Upper lobe of left lung (tissue), 6 donors: ENCODE data around the gene CELSR1. TPM values are rescaled to one million over a fixed set of nuclear protein-coding genes. Genes with fewer than 3 reads are reported as not detected.

Source experiments
- ATAC-seq, 2 donors: fragments of 200-7000 bp; cut with Tn5 transposase; one replicate each; pipeline ENCODE4 v1.9.1; 2022; ENCODE audit warnings: mild to moderate bottlenecking in 2 of 2, moderate library complexity in 2 of 2; ENCODE audit not compliant: low FRiP score in 2 of 2
- DNase-seq, 2 donors: peaks; one replicate each; pipeline ENCODE4 v3.0.0-alpha.2; 2019 to 2020
- H3K27ac ChIP-seq, 4 donors: fragments of 200-600 bp; sonication (generic); one replicate each; pipeline ENCODE4 v1.5.1; 2016 to 2019
- H3K27me3 ChIP-seq, 4 donors: fragments of 200-600 bp; sonication (generic); one replicate each; pipeline ENCODE4 v1.5.1; 2017 to 2019
- H3K36me3 ChIP-seq, 4 donors: fragments of 200-600 bp; sonication (generic); one replicate each; pipeline ENCODE4 v1.5.1; 2016 to 2019
- H3K4me1 ChIP-seq, 4 donors: fragments of 200-600 bp; sonication (generic); one replicate each; pipeline ENCODE4 v1.5.1; 2018 to 2019
- H3K4me3 ChIP-seq, 4 donors: fragments of 200-600 bp; sonication (generic); one replicate each; pipeline ENCODE4 v1.5.1; 2017 to 2019; ENCODE audit warnings: mild to moderate bottlenecking in 2 of 4, moderate library complexity in 1 of 4
- H3K9me3 ChIP-seq, 4 donors: fragments of 200-600 bp; sonication (generic); one replicate each; pipeline ENCODE4 v1.5.1; 2018 to 2019
- EP300 ChIP-seq, 4 donors: sonication (generic); formaldehyde crosslinking; IDR thresholded peaks; one replicate each; pipeline ENCODE4 v1.5.1; 2017; ENCODE audit warnings: antibody characterized with exemption in 4 of 4, control low read depth in 2 of 4
- POLR2A ChIP-seq, 4 donors: fragments of 450-650 bp; IDR thresholded peaks; one replicate each; pipeline ENCODE4 v1.5.1; 2016 to 2017; ENCODE audit warnings: antibody characterized with exemption in 4 of 4, mild to moderate bottlenecking in 2 of 4
- POLR2AphosphoS5 ChIP-seq, 2 donors: sonication (generic); formaldehyde crosslinking; IDR thresholded peaks; one replicate each; pipeline ENCODE4 v1.5.1; 2017; ENCODE audit warnings: antibody characterized with exemption in 2 of 2
- WGBS, 2 donors: methylation state at CpG; one replicate each; pipeline ENCODE4 v1.1.5; 2017 to 2018; 5-methylcytosine and 5-hydroxymethylcytosine counted together
- total RNA-seq, 6 donors: library from RNA; depleted of rRNA in 4 of 6; stranded (reverse); fragments of >200 nt in 4 of 6; gene quantifications; one replicate each; pipeline versions ENCODE4 v1.1.0 to v1.2.1, GENCODE V29; 2016 to 2021
- TF ChIP-seq, protein P1 (sequence below), 6 experiments: fragments of 450-650 bp in 4 of 6; fragments of 200-600 bp in 2 of 6; sonication (generic) in 2 of 6; IDR thresholded peaks; one replicate each; pipeline ENCODE4 v1.5.1; 2016 to 2019; ENCODE audit warnings: antibody characterized with exemption in 6 of 6
- donor health status: DM: no; HTN: no; CAD: no; lungs with moderate emphysema.
- donor health status: DM: no; HTN: yes; CAD: no; lungs with severe emphysema.

The CELSR1 gene, protein sequence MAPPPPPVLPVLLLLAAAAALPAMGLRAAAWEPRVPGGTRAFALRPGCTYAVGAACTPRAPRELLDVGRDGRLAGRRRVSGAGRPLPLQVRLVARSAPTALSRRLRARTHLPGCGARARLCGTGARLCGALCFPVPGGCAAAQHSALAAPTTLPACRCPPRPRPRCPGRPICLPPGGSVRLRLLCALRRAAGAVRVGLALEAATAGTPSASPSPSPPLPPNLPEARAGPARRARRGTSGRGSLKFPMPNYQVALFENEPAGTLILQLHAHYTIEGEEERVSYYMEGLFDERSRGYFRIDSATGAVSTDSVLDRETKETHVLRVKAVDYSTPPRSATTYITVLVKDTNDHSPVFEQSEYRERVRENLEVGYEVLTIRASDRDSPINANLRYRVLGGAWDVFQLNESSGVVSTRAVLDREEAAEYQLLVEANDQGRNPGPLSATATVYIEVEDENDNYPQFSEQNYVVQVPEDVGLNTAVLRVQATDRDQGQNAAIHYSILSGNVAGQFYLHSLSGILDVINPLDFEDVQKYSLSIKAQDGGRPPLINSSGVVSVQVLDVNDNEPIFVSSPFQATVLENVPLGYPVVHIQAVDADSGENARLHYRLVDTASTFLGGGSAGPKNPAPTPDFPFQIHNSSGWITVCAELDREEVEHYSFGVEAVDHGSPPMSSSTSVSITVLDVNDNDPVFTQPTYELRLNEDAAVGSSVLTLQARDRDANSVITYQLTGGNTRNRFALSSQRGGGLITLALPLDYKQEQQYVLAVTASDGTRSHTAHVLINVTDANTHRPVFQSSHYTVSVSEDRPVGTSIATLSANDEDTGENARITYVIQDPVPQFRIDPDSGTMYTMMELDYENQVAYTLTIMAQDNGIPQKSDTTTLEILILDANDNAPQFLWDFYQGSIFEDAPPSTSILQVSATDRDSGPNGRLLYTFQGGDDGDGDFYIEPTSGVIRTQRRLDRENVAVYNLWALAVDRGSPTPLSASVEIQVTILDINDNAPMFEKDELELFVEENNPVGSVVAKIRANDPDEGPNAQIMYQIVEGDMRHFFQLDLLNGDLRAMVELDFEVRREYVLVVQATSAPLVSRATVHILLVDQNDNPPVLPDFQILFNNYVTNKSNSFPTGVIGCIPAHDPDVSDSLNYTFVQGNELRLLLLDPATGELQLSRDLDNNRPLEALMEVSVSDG (N-terminal part only)
- 100 to 1,000 TPM in 2 of 6 donors, 10 to 100 TPM in 4; 45.1 to 145 (median 80.1) TPM for total RNA-seq

DNA sequence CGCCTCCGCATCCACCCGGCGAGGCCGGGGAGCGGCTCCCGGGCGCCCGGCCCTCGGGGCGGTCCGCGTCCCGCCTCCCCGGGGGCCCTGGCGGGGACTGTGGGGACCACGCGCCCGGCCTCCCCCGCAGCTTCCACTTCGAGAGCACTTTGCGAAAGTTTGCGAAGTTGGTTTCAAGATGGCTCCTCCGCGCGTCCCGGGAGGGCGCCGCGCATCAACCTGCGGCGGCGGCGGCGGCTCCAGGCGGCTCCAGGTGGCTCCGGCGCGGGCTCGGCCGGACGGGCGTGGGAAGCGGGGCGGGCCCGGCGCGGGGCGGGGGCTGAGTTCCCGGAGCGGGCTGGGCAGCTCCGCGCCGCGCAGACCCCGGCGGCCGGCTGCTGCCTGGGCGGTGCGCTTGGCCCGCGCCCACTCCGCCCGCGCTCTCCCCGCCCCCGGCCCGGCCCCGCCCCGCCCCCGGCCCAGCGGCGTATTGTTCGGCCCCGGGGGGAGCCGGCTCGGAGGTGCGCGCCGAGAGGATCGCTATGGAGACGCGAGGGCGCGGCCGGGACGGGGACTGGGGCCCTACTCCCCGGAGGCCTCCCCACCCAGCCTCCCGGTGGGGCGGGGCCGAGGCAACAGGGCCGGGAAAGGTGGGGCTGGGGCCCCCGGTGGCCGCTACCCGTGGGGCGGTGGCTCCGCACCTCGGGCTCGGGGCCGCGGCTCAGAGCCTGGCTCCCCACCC lies at the start of gene CELSR1:
Gene CELSR1 (minus strand): TSS at position 396 of the 721 bp plus-strand sequence. CDS start 450 bp downstream, outside the sequence.
- peaks cover 0 to 32% (median 6%) of the 10 kb centered on the region in 4 donors for H3K27me3 ChIP-seq
- 0% methylated on average over 4 of the region's 101 CpGs; no CpG with 5 or more reads in 1 of the 2 donors for WGBS, 2 donors

DNA sequence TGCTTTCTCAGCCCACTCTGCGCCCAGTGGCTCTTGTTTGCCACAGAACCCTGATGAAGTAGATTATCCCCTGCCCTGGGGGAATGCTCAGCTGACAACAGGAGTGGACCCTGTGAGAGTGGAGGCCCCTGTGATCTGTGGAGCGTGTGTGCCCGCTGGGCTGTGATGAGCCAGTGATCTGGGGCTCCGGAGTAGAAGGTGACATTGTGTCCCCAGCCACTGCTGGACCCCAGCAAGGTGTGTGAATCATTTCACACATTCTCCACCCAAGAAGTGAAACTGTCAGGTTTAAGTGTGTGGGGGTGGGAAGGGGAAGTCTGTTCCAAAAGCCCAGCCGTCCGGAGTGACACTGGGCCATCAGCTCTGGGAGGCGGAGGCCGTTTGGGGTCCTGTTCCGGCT lies 49.6 kb upstream of the CELSR1 start:
- Histone ChIP-seq H3K4me1 (peaks cover 14 to 49% (median 41%) of the 10 kb centered on the region in 4 donors), H3K36me3 (no peaks in the 10 kb centered on the region), H3K27ac (peak overlapping the region in 2 of 4 donors; percentile 37 to 76), H3K27me3 (no peaks in the 10 kb centered on the region), H3K9me3 (no peaks in the 10 kb centered on the region), H3K4me3 (no peak overlapping the region)
- 66 to 86% methylated on average over 6 to 9 of the region's 9 CpGs for WGBS, 2 donors
- ATAC-seq (peak in 1 of 2 donors; percentile 2), DNase-seq (no peak)
- no peak for TF ChIP-seq POLR2A (IDR thresholded peaks at IDR 0.05)
- TF ChIP-seq EP300 (IDR thresholded peaks at IDR 0.05) = no peak
- TF ChIP-seq, protein P1, sequence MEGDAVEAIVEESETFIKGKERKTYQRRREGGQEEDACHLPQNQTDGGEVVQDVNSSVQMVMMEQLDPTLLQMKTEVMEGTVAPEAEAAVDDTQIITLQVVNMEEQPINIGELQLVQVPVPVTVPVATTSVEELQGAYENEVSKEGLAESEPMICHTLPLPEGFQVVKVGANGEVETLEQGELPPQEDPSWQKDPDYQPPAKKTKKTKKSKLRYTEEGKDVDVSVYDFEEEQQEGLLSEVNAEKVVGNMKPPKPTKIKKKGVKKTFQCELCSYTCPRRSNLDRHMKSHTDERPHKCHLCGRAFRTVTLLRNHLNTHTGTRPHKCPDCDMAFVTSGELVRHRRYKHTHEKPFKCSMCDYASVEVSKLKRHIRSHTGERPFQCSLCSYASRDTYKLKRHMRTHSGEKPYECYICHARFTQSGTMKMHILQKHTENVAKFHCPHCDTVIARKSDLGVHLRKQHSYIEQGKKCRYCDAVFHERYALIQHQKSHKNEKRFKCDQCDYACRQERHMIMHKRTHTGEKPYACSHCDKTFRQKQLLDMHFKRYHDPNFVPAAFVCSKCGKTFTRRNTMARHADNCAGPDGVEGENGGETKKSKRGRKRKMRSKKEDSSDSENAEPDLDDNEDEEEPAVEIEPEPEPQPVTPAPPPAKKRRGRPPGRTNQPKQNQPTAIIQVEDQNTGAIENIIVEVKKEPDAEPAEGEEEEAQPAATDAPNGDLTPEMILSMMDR (IDR thresholded peaks at IDR 0.05) = no peak
- TF ChIP-seq POLR2AphosphoS5 (IDR thresholded peaks at IDR 0.05) = no peak

More for the DNA sequence above, at the start of gene CELSR1:
- ATAC-seq (peak; percentile 38 to 56), DNase-seq (peak; percentile 84 to 94)
- peak within 1 kb of the TSS; percentile 75 to 85 (median 84) for H3K27ac ChIP-seq
- peaks cover 18 to 71% (median 43%) of the 10 kb centered on the region in 4 donors for H3K4me1 ChIP-seq
- H3K36me3 ChIP-seq = no peaks in the 10 kb centered on the region
- peak within 1 kb of the TSS; percentile 30 to 66 (median 60) for H3K4me3 ChIP-seq
- TF ChIP-seq EP300 (IDR thresholded peaks at IDR 0.05) = no peak
- peak in 1 of 4 donors; percentile 58 for TF ChIP-seq POLR2A (IDR thresholded peaks at IDR 0.05)
- TF ChIP-seq, protein P1 (IDR thresholded peaks at IDR 0.05) = peak in 1 of 6 experiments; percentile 21
- H3K9me3 ChIP-seq = no peaks in the 10 kb centered on the region

GRCh38 chr22:46586531-46587011 lies 49.2 kb upstream of the CELSR1 start:
- 86 to 97% methylated on average over 9 to 12 of the region's 12 CpGs for WGBS, 2 donors
- no peaks in the 10 kb centered on the region for H3K36me3 ChIP-seq
- TF ChIP-seq POLR2A (IDR thresholded peaks at IDR 0.05) = no peak
- TF ChIP-seq, protein P1 (IDR thresholded peaks at IDR 0.05) = no peak
- no peak for TF ChIP-seq POLR2AphosphoS5 (IDR thresholded peaks at IDR 0.05)
- no peak for TF ChIP-seq EP300 (IDR thresholded peaks at IDR 0.05)
- ATAC-seq (no peak), DNase-seq (no peak)
- H3K9me3 ChIP-seq = no peaks in the 10 kb centered on the region
- H3K27ac ChIP-seq = peak overlapping the region in 1 of 4 donors; percentile 76
- no peaks in the 10 kb centered on the region for H3K27me3 ChIP-seq
- no peak overlapping the region for H3K4me3 ChIP-seq
- peaks cover 15 to 51% (median 43%) of the 10 kb centered on the region in 4 donors for H3K4me1 ChIP-seq

DNA sequence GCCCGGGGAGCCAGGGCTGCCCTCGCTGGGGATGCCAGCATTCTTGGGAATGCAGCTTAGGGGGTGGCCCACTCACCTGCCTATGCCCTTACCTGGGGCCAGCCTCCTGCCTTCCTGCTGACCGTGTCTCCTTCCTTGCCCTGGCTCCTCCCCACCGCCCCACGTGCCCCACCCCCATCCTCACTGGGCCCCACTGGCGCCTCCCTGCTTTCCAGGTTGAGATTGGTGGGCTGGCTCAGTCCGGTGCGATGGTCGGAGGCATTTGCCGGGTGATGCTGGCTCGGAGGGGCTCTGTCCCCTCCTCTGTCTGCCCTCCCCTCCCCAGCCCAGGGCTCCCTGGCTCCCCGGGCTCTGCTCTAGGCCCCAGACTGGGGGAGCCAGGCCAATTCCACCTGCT lies 48.7 kb upstream of the CELSR1 start:
- Histone ChIP-seq H3K27ac (no peak overlapping the region), H3K4me1 (peaks cover 15 to 56% (median 48%) of the 10 kb centered on the region in 4 donors), H3K36me3 (no peaks in the 10 kb centered on the region), H3K9me3 (no peaks in the 10 kb centered on the region), H3K4me3 (no peak overlapping the region), H3K27me3 (no peaks in the 10 kb centered on the region)
- ATAC-seq (no peak), DNase-seq (no peak)
- WGBS, 2 donors = 78 to 93% methylated on average over 3 to 10 of the region's 12 CpGs
- TF ChIP-seq EP300 (IDR thresholded peaks at IDR 0.05) (no peak), POLR2A (IDR thresholded peaks at IDR 0.05) (no peak), POLR2AphosphoS5 (IDR thresholded peaks at IDR 0.05) (no peak)
- TF ChIP-seq, protein P1 (IDR thresholded peaks at IDR 0.05) = no peak
